HG03378 (cell line): ENCODE measurements around the gene CUTA.

ENCODE experiments used
- ATAC-seq: cut with Tn5 transposase; IDR thresholded peaks from one replicate; pipeline ENCODE4 v1.9.1; 2021; ENCODE audit warnings: mild to moderate bottlenecking, moderate library complexity; ENCODE audit not compliant: unreplicated experiment

Gene CUTA

DNA sequence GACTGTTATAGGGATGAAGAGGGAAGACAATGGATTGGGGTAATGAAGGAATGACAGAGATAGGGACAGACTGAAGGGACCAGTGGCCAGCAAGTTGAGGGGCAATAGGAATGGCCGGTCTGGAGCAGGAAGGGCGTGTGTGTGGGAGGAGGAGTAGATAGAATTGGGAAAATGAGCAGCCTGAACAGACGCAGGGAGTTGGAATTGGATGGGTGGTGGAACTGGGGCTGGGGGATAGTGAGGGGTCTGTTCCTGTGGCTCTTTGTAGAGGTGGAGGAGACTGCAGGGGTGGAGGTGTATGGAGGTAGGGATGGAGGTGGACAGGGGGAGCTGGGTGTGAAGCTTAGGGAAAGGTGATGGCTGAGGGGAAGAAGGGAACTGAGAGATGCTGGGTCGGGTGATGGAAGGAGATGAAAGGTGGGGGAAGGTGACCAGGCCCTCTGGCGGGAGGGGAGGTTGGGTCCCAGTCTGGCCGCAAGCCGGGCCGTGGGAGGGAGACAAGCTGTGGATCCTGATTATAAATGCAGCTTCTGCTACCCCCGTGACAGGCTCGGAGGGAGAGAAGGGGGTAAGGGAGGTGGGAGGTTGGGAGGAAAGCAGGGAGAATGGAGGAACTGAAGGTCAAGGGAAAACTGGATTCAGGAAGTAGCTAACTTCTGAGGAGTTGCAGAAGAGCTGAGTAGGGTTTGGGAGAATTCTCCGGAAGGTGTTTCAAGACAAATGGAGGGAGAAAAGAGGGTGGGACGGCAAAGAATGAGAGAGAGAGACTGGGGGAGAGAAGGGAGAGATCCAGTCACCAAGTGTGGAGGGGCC lies 7.2 kb upstream of the CUTA start:
- no peak for ATAC-seq

DNA sequence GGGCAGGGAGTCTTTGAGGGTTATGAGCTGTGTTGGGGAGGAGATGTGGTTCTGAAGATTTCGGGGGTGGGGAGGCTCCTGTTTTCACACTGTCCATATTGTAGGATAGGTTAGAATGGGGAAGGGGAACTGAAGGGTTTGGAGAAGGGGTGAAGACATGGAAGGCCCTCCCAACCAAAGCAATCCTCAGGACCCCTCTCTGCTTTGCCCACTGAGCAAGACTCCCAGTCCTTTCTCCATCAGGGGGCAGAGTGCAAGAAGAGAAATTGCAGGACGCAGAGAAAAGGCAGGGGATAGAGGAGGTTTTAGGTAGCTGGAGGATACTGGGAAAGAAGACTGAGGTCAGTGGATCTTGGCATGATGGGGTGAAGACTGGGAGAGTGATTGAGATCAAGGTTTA lies 5.9 kb upstream of the CUTA start:
- ATAC-seq, result no peak

DNA sequence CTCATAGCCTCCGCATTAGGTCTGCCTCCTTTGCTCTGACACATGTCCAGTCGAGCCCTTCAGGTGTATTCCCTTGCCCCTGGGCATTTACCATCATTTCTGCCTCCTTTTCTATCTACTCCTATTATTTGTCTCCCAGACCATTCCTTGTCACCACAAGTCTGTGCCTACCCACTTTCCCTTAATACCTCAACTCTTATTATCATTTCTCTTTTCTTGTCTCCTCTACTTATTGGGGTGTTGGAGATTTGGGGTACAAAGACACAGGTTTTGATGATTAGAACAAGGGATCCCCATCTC lies 3.4 kb upstream of the CUTA start:
- no peak for ATAC-seq

DNA sequence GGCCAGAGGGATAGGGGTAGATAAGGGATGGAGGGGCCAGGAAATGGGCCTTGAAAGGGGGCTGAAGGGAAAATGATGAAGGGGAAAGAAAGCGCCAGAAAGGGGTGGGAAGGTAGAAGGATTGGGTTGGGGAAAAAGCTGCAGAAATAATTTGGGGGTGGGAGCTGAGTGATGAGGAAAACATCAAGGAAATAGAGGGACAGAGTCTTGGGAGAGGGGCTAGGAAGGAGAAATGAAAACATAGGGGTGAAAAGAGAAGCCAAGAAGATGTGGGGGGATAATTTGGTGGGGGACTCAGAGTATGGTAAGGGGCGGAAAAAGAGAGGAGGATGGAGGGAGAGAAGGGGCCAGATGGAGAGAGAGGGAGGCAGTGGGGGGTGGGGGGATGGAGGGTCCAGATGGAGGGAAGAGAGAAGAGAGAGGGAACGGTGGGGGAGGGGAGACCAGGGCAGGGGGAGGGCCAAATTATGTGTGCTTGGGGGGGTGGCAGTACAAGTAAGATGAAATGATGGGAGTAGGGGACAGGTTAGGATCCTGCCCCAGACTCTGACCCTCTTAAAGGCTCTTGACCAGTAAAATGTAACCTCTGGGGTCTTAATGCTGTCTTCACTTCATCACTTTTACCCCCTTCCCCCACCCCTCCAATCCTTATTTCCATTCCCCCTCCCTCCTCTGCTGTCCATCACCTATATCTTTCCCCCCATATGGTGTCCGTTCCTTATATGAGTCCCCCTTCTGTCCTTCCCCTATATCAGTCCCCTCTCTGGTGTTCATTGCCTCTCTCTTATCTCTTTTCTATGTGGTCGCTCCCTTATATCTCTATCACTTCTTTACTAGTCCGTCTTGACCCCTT lies 2.8 kb upstream of the CUTA start:
- ATAC-seq, result no peak

DNA sequence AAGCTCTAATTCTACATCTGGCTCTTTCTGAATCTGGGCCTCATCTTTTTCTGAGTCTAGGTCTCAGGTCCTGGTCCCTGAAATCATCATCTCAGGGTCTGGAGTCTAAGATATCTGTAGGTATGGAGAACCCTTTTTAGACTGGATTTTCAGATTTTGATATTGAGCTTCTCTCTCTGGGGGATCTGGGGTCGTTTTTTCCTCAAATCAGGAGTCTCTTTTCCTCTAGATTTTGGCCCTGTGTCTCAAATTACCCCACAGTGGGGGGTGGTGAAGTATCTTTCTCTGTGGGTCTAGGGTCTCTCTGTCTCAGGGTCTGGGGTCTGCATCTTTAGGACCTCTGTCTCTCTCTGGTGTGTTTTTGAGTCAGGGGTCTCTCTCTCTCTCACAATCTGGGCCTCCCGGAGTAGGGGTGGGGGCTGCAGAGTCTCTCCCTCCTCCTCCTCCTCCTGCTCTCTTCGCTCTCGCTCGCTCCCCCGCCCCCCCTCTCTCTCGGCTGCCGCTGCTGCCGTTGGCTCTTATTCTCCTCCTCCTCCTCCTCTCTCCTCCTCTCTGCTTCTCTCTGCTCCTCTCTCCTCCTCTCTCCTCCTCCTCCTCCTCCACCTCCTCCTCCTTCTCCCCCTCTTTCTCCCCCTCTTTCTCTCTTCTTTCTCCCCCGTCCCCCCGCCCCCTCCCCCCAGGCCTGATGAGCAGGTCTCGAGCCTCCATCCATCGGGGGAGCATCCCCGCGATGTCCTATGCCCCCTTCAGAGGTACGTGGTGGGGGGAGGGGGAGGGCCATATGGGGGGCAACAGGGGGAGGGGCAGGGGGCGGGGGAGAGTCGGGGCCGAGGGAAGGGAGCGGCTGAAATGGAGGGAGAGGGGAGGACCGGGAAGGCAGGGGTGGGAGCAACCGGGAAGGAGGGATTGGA lies 1.9 kb upstream of the CUTA start, which contains the start of gene SYNGAP1:
Gene SYNGAP1, plus strand, starts transcription at position 486 of the 911 bp plus-strand sequence. Its CDS starts 200 bp downstream, at position 686.
- no peak for ATAC-seq

DNA sequence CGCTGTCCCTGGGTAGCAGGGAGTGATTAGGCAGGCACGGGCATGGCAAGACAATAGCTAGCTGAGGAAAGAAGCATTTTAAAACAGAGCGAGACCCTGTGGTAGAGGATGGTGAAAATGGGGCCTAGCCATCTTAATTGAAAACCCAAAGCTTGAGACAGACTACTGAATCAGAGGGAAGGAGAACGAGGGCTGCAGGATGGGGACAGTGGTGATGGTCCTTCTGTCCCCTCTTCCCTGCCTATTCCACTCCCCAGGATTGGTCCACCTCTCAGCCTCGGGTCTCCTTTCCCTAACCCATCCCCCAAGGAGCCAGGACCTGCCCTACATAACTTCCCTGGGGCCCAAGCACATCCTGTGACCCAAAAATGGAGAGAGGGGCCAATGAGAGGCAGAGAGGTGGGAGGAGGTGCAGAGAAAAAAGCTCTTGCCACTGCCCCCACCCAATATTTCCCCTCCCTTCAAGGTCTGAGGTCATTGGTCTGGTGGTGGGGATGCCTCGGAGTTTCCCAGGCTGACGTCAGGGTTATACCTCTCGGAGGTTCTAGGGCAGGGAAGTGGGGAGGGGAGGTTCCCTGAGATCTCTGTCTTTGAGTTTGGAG lies 884 bp upstream of the CUTA start:
- no peak for ATAC-seq

DNA sequence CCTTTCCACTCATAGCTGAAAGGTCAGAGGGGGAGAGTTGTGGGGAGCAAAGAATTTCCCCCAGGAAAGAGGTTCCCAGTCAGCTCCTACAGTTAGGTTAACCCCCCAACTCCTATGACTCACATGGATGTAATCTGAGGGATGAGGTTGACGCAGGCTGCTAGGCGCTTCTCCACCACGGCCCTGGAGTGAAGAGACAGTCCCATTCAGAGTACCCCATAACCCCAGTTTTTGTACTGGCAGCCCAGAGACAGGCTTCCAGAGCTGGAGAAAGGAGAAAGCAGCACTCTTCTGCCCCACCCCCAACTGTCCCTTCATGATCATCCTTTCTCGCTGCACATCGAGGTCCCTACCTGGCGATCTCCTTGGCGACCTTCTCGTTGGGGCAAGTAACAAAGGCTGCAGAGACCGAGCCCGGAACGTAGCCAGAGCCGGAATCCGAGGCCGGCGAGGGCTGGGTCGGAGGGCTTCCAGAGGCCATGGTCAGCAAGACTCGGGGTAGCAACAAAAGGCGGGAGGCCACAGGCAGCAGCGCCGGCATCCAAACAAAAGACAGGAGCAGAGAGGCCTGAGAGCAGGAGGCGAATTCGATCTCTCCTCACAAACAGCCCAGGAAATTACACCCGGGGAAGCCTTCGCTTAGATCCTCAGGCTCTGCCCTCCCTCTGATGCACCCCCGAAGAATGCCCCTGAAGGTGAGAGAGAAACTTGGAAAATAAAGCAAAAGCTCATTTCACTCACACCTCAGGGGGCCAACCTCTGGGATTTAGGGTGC lies 592 bp downstream of the CUTA start:
- ATAC-seq, result no peak

DNA sequence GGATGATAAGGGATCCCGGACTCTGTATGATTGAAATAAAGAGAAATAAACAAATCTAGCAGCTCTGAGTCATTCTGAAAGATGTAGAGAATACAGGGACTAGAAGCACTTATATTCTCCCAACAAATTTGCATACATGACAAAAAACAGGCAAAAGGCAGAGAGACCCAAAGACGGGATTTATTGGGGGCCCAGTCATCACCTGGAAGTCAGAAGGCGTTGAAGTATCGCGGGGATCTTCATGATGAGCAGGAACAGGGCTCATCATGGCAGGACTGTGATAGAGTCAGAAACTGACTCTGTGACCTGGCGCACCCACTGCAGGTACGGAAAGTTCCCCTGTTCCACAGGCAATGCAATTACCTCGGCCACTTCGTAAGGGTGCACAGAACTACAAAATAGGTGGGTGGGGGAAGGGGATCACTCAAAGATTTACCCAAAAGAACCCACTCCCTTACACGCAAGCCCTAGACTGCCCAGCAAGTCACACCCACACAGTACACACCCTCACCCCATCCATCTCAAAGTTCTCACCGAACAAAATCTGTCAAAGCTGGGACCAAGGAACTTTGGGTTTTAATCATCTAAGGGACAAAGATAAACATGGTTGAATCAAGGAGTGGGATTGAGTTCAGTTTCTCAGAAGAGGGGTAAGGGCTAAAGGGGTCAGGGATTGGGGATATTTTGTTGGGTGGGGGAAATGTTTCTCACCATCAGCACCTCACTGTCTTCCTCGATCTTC lies 1.4 kb downstream of the CUTA start:
- ATAC-seq, result no peak

DNA sequence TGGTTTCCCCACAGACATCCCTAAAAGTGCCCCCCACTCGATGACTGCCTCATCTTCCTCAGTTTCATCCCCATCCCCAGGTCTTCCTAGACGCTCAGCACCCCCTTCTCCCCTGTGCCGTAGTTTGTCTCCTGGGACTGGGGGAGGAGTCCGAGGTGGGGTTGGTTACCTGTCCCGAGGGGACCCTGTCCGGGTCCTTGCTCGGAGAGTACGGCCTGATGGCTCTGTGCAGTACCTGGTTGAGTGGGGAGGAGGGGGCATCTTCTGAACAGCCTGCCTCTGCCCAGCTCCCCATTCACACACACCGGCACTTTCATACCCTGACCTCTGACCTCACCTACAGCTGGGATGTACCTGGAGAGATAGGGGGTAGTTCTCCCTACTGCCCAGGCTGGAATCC lies 2.1 kb downstream of the CUTA start:
- no peak for ATAC-seq

DNA sequence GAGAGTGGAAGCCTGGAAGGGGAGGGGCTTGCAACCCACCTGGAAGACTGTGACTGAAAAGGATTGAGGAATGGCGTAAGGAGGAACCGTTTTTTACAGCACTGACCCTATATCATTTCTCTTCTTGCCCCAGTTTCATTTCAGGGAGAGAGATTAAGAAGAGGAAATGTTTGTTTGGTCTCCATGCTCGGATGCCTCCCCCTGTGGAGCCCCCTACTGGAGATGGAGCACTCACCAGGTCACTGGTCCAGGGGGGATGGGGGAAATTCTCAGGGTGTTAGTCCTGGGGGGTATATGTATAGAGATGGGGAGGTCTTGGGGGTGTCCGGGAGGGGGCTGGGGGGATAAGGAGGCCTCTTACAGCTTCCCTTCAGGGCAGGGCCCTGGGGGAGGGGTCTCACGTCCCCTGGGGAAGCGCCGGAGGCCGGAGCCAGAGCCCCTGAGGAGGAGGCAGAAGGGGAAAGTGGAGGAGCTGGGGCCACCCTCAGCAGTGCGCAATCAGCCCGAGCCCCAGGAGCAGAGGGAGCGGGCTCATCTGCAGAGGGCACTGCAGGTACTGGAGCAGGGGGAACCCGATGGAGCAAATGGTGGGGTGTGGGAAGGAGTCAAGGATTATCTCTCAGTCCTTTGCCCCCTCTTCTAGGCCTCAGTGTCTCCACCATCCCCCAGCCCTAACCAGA lies 3.2 kb downstream of the CUTA start:
- no peak for ATAC-seq

DNA sequence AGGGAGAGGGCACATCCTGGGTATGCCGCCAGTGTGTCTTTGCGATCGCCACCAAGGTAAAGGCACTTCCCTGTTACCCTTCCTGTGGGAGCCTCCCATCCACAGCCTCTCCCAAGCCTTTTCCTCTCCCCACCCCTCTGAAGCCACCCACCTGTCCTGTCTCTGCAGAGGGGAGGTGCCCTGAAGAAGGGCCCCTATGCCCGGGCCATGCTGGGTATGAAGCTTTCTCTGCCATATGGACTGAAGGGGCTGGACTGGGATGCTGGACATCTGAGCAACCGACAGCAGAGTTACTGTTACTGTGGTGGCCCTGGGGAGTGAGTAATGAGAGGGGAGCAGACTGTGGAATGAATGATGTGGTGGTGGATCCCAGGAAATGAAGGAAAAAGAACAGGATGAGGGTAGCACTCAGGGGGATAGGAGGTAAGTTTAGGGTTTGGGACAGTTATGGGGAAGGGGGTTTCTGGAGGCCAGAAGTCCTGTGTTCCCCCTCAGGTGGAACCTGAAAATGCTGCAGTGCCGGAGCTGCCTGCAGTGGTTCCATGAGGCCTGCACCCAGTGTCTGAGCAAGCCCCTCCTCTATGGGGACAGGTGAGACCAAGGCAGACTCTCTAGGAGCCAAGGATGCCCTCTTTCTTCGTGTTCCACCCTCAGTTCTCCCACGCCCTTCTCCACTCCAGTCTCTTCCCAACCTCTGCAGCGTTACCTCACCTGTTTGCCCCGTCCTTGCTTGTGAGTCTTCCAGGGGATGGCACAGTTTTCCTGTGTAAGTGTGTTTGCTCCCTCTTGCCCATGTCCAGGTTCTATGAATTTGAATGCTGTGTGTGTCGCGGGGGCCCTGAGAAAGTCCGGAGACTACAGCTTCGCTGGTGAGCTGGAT lies 4.4 kb downstream of the CUTA start:
- no peak for ATAC-seq

DNA sequence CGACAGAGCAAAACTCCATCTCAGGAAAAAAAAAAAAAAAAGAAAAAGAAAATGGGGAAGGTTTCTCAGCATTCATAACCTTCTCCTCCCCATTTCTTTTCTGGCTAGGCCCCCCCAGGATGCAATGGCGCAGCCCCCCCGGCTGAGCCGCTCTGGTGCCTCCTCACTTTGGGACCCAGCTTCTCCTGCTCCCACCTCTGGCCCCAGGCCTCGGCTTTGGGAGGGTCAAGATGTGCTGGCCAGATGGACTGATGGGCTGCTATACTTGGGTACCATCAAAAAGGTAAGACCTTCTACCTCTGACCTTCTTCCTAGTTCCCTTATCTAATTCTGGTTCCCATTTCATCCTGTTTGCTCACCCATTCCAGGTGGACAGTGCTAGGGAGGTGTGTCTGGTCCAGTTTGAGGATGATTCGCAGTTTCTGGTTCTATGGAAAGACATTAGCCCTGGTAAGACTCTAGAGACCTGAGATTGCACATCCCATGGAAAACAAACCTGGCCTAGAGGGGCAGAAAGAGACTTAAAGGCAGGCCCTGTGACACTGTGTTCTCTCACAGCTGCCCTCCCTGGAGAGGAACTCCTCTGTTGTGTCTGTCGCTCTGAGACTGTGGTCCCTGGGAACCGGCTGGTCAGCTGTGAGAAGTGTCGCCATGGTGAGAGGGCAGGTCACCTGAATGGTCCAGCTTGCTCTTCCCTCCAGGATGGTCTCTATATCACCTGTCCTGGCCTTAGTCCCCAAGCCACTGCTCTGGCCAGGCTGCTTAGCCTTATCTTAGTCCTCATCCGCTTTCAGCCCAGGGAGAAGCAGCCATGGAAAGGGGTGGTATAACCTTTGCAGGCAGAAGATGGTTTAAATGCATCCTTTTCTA lies 5.5 kb downstream of the CUTA start:
- ATAC-seq, result no peak

DNA sequence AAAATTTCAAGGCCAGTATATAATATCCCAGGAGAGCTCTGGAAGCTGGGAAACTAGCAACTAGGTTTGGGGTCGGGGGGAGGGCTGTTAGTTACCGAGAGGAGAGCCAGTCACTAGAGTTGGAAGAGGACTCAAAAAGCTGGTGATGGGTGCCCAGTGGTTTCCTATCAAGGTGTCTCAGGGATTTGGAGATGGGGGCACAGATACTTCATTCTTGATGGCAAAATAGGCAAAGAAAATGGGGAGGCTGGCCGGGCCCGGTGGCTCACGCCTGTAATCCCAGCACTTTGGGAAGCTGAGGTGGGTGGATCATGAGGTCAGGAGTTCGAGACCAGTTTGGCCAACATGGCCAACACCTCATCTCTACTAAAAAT lies 6.3 kb downstream of the CUTA start:
- no peak for ATAC-seq

DNA sequence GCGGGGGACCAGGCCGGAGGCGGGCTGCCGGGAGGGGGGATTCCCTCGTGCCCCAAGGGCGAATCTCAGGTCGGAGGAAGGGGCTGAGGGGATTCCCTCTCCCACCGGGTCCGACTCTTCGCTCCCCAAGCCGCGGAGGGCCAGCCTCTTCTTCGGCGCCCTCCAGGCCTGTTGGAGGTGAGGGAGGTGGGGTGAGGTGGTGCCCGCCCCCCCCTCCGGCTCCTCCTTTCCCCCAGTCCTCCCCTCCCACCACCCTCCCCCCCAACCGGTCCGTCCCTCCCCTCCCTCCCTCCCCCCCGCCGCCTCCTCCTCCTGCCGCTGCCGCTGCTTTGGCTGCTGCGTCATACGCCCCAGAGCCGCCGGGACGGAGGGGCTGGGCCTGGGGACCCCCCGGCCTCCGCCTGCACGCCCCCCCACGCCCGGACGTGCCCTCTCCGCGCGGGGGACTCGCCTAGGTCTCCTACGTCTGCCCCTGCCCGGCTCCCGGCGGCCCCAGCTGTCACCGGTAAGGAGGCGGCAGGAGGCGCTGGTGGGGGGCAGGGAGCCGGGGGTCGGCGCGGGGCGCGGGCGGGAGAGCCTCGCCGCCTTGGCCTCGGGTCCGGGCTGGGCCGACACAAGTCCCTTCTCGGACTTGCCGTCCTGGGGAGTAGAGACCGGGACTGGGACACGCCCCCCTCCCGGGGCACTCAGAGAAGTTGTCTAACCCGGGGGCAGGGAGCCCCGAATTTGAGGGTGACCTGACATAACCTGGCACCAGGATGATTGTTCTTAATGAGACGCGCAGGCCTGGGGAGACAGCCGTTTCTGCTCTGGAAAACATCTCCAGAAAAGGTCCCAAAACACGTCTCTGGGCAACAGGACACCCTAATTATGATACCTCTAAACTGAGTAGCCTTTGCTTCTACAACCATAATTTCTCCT lies 6.9 kb downstream of the CUTA start, which contains the start of gene PHF1:
Gene PHF1, plus strand, starts transcription at position 304 of the 921 bp plus-strand sequence. CDS start 1,250 bp downstream, outside the sequence.
- peak; percentile 26 for ATAC-seq

DNA sequence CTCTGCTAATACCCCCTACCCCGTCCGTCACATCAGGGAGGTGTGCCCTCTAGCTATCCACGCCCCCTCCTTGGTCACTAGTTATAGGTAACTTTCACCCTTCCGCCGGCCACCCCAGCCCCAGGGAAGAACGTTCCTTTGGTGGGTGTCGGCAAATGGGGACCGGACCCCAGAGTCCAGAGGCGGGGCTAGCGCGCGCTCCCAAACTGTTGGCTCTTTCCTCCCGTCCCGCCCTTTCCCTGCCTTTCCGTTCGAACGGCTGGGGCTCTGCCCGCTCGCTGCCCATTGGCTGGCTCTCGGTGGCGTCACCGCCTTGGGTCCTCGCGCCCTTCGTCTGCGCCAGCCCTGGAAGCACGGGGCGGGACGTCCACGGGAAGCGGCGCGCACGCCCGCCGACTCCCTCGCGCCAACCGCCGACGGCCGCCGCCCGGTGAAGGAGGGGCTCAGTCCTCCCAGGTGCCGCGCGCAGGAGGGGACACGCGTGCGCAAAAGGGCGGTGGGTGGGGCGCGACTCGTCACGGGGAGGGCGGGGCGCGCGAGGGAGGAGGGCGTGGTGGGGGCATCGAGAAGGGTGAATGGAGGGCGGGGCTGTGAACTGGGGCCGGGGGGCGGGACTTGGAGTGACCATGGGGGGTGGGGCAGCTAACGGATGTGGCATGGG lies 7.7 kb downstream of the CUTA start:
- peak; percentile 59 for ATAC-seq
